HepG2 (cell line): ENCODE measurements around the gene GLE1. TPM values are rescaled to one million over a fixed set of nuclear protein-coding genes. Genes with fewer than 3 reads are reported as not detected.

Experiments used
- DPF2 ChIP-seq: sonication (generic); formaldehyde crosslinking; IDR thresholded peaks from 2 replicates; pipeline ENCODE4 v1.4.0; 2020; ENCODE audit warnings: mild to moderate bottlenecking, low read depth, missing genetic modification reagents, borderline replicate concordance
- ZBED4 ChIP-seq: sonication (generic); formaldehyde crosslinking; IDR thresholded peaks from 2 replicates; pipeline ENCODE4 v1.4.0; 2020; ENCODE audit warnings: missing genetic modification reagents, borderline replicate concordance
- ZFP37 ChIP-seq: sonication (generic); formaldehyde crosslinking; IDR thresholded peaks from 2 replicates; pipeline ENCODE4 v1.4.0; 2020; ENCODE audit warnings: missing genetic modification reagents, borderline replicate concordance
- ZNF121 ChIP-seq: sonication (generic); formaldehyde crosslinking; IDR thresholded peaks from 2 replicates; pipeline ENCODE4 v1.5.0; 2020; ENCODE audit warnings: mild to moderate bottlenecking, missing genetic modification reagents
- ZNF343 ChIP-seq: sonication (generic); formaldehyde crosslinking; IDR thresholded peaks from 2 replicates; pipeline ENCODE4 v1.4.0; 2020; ENCODE audit warnings: mild to moderate bottlenecking, missing genetic modification reagents
- ZNF574 ChIP-seq: sonication (generic); formaldehyde crosslinking; IDR thresholded peaks from 2 replicates; pipeline ENCODE4 v1.4.0; 2020; ENCODE audit warnings: missing genetic modification reagents
- ZNF749 ChIP-seq: sonication (generic); formaldehyde crosslinking; IDR thresholded peaks from 2 replicates; pipeline ENCODE4 v1.8.0; 2022; ENCODE audit warnings: mild to moderate bottlenecking, missing genetic modification reagents, moderate library complexity, borderline replicate concordance
- ZNF772 ChIP-seq: sonication (generic); formaldehyde crosslinking; IDR thresholded peaks from 2 replicates; pipeline ENCODE4 v1.5.0; 2020; ENCODE audit warnings: mild to moderate bottlenecking, missing genetic modification reagents
- polyA plus RNA-seq, 8 experiments: library from polyadenylated mRNA; depleted of rRNA in 3 of 8; stranded (reverse) in 7 of 8; unstranded in 1 of 8; fragments of >200 nt; fragmentation: Illumina TruSeq in 4 of 8; extraction: Trizol in 4 of 8; gene quantifications; 2 replicates each; pipeline versions ENCODE4 v1.2.1 to v1.2.3, GENCODE V29; 2011 to 2016; ENCODE audit warnings: low read depth in 4 of 8, missing spikeins in 1 of 8, mixed read lengths in 1 of 8; ENCODE audit not compliant: insufficient read depth in 1 of 8
- total RNA-seq, 5 experiments: library from RNA; depleted of rRNA; stranded (reverse); fragments of >200 nt; fragmentation: Illumina TruSeq; extraction: Trizol; gene quantifications; 2 replicates each; pipeline ENCODE4 v1.2.3, GENCODE V29; 2016; ENCODE audit warnings: low read depth in 1 of 5
- TF ChIP-seq, protein P1 (sequence below), 2 experiments: sonication (generic) in 1 of 2; formaldehyde crosslinking in 1 of 2; IDR thresholded peaks; 2 replicates each; pipeline versions ENCODE4 v1.6.1 to v1.9.0; 2014 to 2022; ENCODE audit warnings: antibody characterized with exemption in 1 of 2, borderline replicate concordance in 1 of 2, inconsistent platforms in 1 of 2, low read depth in 1 of 2, missing genetic modification reagents in 1 of 2
- TF ChIP-seq, protein P2 (sequence below): sonication (generic); formaldehyde crosslinking; IDR thresholded peaks from 2 replicates; pipeline ENCODE4 v1.4.0; 2020; ENCODE audit warnings: mild to moderate bottlenecking, missing genetic modification reagents

The GLE1 gene
- total and polyA plus RNA-seq, 2 of the 13 experiments (the other 11 are each of a cell fraction or from before 2014, with no cell fraction given), result 14.7 to 28.8 TPM

DNA sequence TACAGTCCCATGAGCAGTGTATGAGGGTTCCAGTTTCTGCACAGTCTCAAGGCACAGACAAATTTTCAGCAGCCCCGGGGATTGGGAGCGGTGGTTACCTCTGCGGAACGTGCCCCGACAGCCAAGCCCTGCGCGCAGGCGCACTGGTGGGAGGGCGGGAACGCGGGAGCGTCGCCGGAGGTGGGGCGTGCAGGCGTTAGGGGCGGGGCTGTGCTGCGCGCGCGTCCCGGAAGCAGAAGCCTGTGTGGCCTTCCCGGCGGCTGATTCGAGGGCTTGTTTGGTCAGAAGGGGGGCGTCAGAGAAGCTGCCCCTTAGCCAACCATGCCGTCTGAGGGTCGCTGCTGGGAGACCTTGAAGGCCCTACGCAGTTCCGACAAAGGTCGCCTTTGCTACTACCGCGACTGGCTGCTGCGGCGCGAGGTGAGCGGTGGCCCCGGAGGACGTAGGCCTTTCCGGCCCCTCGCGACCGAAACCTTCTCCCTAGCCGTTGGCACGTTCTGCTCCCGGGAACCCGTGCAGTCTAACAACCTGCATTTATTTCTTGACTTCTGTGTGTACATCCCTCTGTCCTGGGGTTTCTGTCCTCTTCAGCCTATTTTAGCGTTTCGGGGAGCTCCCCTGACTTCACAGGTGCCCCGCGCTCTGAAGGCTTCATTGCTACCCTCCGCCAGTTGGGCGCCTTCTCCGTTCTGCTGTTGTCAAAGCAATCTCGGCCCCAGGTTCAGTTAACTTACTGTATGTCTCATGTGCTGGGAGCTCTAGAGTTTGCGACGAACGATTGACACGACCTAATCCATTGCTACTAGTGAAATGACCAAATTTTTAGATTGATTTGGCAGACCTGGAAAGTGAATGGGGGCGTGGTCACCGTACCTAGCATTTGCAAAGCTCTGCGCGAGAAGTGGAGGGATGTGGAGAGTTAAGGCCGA, at the start of gene GLE1 (continued):
- TF ChIP-seq ZNF772 (CRISPR knock-in tag), result peak; percentile 44; the same call in 1 of the 2 replicates
- TF ChIP-seq ZBED4 (CRISPR knock-in tag), result no peak
- no peak for TF ChIP-seq DPF2
- peak; percentile 62; the same call in 1 of the 2 replicates for TF ChIP-seq ZFP37 (CRISPR knock-in tag)
- TF ChIP-seq ZNF343 (CRISPR knock-in tag), result no peak
- TF ChIP-seq, protein P1, sequence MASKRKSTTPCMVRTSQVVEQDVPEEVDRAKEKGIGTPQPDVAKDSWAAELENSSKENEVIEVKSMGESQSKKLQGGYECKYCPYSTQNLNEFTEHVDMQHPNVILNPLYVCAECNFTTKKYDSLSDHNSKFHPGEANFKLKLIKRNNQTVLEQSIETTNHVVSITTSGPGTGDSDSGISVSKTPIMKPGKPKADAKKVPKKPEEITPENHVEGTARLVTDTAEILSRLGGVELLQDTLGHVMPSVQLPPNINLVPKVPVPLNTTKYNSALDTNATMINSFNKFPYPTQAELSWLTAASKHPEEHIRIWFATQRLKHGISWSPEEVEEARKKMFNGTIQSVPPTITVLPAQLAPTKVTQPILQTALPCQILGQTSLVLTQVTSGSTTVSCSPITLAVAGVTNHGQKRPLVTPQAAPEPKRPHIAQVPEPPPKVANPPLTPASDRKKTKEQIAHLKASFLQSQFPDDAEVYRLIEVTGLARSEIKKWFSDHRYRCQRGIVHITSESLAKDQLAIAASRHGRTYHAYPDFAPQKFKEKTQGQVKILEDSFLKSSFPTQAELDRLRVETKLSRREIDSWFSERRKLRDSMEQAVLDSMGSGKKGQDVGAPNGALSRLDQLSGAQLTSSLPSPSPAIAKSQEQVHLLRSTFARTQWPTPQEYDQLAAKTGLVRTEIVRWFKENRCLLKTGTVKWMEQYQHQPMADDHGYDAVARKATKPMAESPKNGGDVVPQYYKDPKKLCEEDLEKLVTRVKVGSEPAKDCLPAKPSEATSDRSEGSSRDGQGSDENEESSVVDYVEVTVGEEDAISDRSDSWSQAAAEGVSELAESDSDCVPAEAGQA (IDR thresholded peaks at IDR 0.05; ENCODE audit: low read depth), result no peak
- TF ChIP-seq, protein P1 (CRISPR knock-in tag; IDR thresholded peaks at IDR 0.05; ENCODE audit: borderline replicate concordance), result no peak
- peak; percentile 72; the same call in 1 of the 2 replicates for TF ChIP-seq ZNF574 (CRISPR knock-in tag)
- TF ChIP-seq, protein P2, sequence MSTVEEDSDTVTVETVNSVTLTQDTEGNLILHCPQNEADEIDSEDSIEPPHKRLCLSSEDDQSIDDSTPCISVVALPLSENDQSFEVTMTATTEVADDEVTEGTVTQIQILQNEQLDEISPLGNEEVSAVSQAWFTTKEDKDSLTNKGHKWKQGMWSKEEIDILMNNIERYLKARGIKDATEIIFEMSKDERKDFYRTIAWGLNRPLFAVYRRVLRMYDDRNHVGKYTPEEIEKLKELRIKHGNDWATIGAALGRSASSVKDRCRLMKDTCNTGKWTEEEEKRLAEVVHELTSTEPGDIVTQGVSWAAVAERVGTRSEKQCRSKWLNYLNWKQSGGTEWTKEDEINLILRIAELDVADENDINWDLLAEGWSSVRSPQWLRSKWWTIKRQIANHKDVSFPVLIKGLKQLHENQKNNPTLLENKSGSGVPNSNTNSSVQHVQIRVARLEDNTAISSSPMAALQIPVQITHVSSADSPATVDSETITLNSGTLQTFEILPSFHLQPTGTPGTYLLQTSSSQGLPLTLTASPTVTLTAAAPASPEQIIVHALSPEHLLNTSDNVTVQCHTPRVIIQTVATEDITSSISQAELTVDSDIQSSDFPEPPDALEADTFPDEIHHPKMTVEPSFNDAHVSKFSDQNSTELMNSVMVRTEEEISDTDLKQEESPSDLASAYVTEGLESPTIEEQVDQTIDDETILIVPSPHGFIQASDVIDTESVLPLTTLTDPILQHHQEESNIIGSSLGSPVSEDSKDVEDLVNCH (CRISPR knock-in tag), result no peak
- TF ChIP-seq ZNF121, result 0 out of 2 replicates have a peak, but pooled peaks have one; percentile 7
- no peak for TF ChIP-seq ZNF749 (CRISPR knock-in tag)
